ENCODE results near the gene MARK4. TPM values are rescaled to one million over a fixed set of nuclear protein-coding genes. Genes with fewer than 3 reads are reported as not detected.
"Not testable (repeated sequence)": the region's sequence is repeated elsewhere in the genome, so short reads cannot be mapped to it uniquely, and the experiment has no call there.

MARK4 gene
- total and polyA plus RNA-seq, 5 donors from 2014 or later = 0.38 to 61.0 (median 1.1) TPM

DNA sequence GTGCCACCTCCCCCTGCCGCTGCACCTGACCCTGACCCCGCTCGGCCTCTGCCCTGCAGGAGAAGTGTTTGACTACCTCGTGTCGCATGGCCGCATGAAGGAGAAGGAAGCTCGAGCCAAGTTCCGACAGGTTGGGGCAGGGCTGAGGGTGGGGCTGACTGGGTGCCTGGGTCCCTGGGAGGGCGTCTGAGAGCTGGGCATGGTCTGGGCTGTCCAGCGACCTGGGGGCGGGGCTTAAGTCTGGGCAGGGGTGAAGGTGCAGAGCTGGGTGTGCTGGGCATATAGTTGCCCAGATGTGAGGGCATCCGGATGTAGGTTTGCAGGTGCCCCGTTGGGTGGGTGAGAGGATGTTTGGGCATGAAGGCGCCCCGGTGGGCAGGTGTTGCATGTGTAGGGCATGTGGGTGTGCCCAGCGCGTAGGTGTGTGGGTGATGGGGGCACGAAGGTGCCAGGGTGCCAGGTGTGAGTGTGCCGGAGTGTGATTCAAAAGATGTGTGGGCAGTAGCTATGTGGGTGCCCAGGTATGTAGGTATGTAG is 13.8 kb downstream of the MARK4 start:
- Histone ChIP-seq H3K4me3 (ENCODE audit: low read depth, low read length) (no peak overlapping the region), H3K36me3 (ENCODE audit: control insufficient read depth, insufficient read depth, low read length) (peaks cover 7% of the 10 kb centered on the region), H3K27me3 (ENCODE audit: control insufficient read depth, insufficient read depth, low read length) (no peaks in the 10 kb centered on the region), H3K9me3 (ENCODE audit: control insufficient read depth in 2 of 2, low read length in 2 of 2) (no peaks in the 10 kb centered on the region), H3K4me1 (ENCODE audit: control insufficient read depth, insufficient read depth, low read length, poor library complexity, severe bottlenecking) (no peaks in the 10 kb centered on the region), H3K27ac (ENCODE audit: insufficient read depth, low read length, poor library complexity, severe bottlenecking) (no peak overlapping the region)
- Mint-ChIP-seq H3K4me3 (no peak overlapping the region), H3K36me3 (peaks cover 9% of the 10 kb centered on the region), H3K4me1 (no peaks in the 10 kb centered on the region), H3K27ac (no peak overlapping the region), H3K9me3 (no peaks in the 10 kb centered on the region), H3K27me3 (no peaks in the 10 kb centered on the region)
- DNase-seq (no peak), ATAC-seq (ENCODE audit: low read depth in 2 of 2) (no peak)

DNA sequence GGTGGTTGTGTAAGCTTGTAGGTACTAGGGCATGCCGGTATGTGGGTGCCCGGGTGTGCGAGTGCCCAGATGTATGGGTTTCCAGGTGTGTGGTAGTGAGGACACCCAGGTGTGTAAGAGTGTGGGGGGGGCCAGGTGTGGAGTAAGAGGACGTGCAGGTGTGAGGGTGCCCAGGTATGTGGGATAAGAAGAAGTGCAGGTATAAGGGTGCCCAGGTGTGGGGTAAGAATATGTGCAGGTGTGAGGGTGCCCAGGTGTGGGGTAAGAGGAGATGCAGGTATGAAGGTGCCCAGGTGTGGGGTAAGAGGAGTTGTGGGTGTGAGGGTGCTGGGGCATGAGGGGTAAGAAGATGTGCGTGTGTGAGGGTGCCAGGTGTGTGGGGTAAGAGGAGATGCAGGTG is 14.3 kb downstream of the MARK4 start:
- Histone ChIP-seq H3K9me3 (ENCODE audit: control insufficient read depth in 2 of 2, low read length in 2 of 2) (no peaks in the 10 kb centered on the region), H3K4me3 (ENCODE audit: low read depth, low read length) (no peak overlapping the region), H3K27ac (ENCODE audit: insufficient read depth, low read length, poor library complexity, severe bottlenecking) (no peak overlapping the region), H3K4me1 (ENCODE audit: control insufficient read depth, insufficient read depth, low read length, poor library complexity, severe bottlenecking) (no peaks in the 10 kb centered on the region), H3K36me3 (ENCODE audit: control insufficient read depth, insufficient read depth, low read length) (peaks cover 7% of the 10 kb centered on the region), H3K27me3 (ENCODE audit: control insufficient read depth, insufficient read depth, low read length) (no peaks in the 10 kb centered on the region)
- Mint-ChIP-seq H3K27ac (peak overlapping the region in 1 of 3 donors; percentile 75), H3K27me3 (no peaks in the 10 kb centered on the region), H3K4me3 (no peak overlapping the region), H3K4me1 (no peaks in the 10 kb centered on the region), H3K9me3 (no peaks in the 10 kb centered on the region), H3K36me3 (peaks cover 9% of the 10 kb centered on the region)
- ATAC-seq (ENCODE audit: low read depth in 2 of 2) = no peak
- DNase-seq = no peak

DNA sequence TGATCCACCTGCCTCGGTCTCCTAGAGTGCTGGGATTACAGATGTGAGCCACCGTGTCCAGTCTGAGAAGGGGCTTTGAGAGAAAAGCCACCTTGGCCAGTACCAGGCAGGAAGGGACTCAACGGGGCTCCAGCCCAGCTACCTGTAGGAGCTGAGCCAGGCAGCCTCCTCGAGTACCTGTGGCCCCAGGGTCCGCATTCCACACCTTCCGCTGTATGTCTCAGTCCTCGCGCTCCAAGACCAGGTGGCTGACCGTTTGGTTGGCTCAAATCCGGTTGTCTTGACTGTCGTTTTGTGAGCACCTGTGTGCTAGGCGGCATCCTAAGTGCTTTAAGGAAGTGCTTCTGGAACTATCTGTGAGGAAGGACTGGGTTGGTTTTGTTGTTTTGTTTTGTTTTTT is 16.2 kb downstream of the MARK4 start:
- DNase-seq (no peak), ATAC-seq (ENCODE audit: low read depth in 2 of 2) (no peak)
- no peak overlapping the region for H3K27ac ChIP-seq (ENCODE audit: insufficient read depth, low read length, poor library complexity, severe bottlenecking)
- no peaks in the 10 kb centered on the region for H3K9me3 ChIP-seq (ENCODE audit: control insufficient read depth in 2 of 2, low read length in 2 of 2)
- Mint-ChIP-seq H3K27me3 (no peaks in the 10 kb centered on the region), H3K4me3 (no peak overlapping the region), H3K4me1 (no peaks in the 10 kb centered on the region), H3K36me3 (peaks cover 14% of the 10 kb centered on the region), H3K9me3 (no peaks in the 10 kb centered on the region), H3K27ac (no peak overlapping the region)
- H3K36me3 ChIP-seq (ENCODE audit: control insufficient read depth, insufficient read depth, low read length) = peaks cover 14% of the 10 kb centered on the region
- H3K4me3 ChIP-seq (ENCODE audit: low read depth, low read length) = no peak overlapping the region
- no peaks in the 10 kb centered on the region for H3K27me3 ChIP-seq (ENCODE audit: control insufficient read depth, insufficient read depth, low read length)
- no peaks in the 10 kb centered on the region for H3K4me1 ChIP-seq (ENCODE audit: control insufficient read depth, insufficient read depth, low read length, poor library complexity, severe bottlenecking)

DNA sequence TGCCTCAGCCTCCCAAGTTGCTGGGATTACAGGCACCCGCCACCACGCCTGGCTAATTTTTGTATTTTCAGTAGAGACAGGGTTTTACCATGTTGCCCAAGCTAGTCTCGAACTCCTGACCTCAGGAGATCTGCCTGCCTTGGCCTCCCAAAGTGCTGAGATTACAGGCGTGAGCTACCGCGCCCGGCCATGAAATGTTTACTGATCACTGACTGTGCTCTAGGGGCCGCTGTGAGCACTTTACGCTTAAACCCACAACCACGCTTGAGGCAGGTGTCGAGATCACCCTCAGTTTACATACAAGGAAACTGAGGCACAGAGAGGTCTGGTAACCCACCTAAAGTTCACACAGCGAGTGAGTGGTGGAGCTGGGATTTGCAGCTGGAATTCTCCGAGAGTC is 18.9 kb downstream of the MARK4 start:
- H3K36me3 ChIP-seq (ENCODE audit: control insufficient read depth, insufficient read depth, low read length) = peaks cover 25% of the 10 kb centered on the region
- H3K4me3 ChIP-seq (ENCODE audit: low read depth, low read length); H3K4me1 ChIP-seq (ENCODE audit: control insufficient read depth, insufficient read depth, low read length, poor library complexity, severe bottlenecking); H3K27ac ChIP-seq (ENCODE audit: insufficient read depth, low read length, poor library complexity, severe bottlenecking); H3K9me3 ChIP-seq (ENCODE audit: control insufficient read depth in 2 of 2, low read length in 2 of 2); H3K27me3 Mint-ChIP-seq; H3K9me3 Mint-ChIP-seq; H3K27me3 ChIP-seq (ENCODE audit: control insufficient read depth, insufficient read depth, low read length); H3K27ac Mint-ChIP-seq; ATAC-seq (ENCODE audit: low read depth in 2 of 2); DNase-seq; H3K4me3 Mint-ChIP-seq; H3K4me1 Mint-ChIP-seq: not testable (repeated sequence)
- peaks cover 22% of the 10 kb centered on the region for H3K36me3 Mint-ChIP-seq

DNA sequence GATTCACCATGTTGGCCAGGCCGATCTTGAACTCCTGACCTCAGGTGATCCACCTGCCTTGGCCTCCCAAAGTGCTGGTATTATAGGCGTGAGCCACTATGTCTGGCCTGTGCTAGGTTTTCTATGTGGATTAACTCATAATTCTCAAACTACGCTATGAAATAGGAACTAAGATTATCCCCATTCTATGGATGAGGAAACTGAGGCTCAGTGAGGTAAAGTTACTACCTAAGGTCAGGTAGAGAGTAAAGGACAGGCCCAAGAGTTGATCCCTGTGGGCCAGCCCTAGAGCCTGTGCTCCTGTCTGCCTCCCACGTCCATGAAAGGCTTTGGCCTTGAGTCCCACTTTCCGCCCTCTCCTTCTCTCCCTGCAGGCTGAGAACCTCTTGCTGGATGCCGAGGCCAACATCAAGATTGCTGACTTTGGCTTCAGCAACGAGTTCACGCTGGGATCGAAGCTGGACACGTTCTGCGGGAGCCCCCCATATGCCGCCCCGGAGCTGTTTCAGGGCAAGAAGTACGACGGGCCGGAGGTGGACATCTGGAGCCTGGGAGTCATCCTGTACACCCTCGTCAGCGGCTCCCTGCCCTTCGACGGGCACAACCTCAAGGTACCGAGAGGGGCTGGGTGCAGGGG is 20.1 kb downstream of the MARK4 start:
- DNase-seq (no peak), ATAC-seq (ENCODE audit: low read depth in 2 of 2) (no peak)
- Mint-ChIP-seq H3K9me3 (no peaks in the 10 kb centered on the region), H3K27ac (peak overlapping the region in 1 of 3 donors; percentile 79), H3K4me3 (no peak overlapping the region), H3K27me3 (no peaks in the 10 kb centered on the region), H3K36me3 (peaks cover 25% of the 10 kb centered on the region), H3K4me1 (no peaks in the 10 kb centered on the region)
- Histone ChIP-seq H3K36me3 (ENCODE audit: control insufficient read depth, insufficient read depth, low read length) (peaks cover 28% of the 10 kb centered on the region), H3K27me3 (ENCODE audit: control insufficient read depth, insufficient read depth, low read length) (no peaks in the 10 kb centered on the region), H3K4me3 (ENCODE audit: low read depth, low read length) (no peak overlapping the region), H3K27ac (ENCODE audit: insufficient read depth, low read length, poor library complexity, severe bottlenecking) (no peak overlapping the region), H3K4me1 (ENCODE audit: control insufficient read depth, insufficient read depth, low read length, poor library complexity, severe bottlenecking) (no peaks in the 10 kb centered on the region), H3K9me3 (ENCODE audit: control insufficient read depth in 2 of 2, low read length in 2 of 2) (no peaks in the 10 kb centered on the region)

DNA sequence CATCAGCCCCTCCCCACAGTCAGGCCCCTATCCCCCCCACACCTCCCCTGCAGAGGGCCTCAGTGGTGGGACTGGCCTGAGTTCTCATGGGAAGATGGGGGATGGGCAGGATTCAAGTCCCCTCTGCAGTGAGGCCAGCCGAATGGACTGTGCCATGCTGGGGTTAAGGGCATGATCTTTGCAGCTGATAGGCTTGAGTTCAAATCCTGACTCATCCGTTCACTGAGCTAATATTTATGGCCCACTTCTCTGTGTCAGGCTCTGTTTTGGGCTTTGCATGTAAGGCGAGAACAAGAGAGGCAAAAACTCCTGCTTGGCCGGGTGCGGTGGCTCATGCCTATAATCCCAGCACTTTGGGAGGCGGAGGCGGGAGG is 20.7 kb downstream of the MARK4 start:
- ATAC-seq (ENCODE audit: low read depth in 2 of 2) = no peak
- peaks cover 26% of the 10 kb centered on the region for H3K36me3 Mint-ChIP-seq

DNA sequence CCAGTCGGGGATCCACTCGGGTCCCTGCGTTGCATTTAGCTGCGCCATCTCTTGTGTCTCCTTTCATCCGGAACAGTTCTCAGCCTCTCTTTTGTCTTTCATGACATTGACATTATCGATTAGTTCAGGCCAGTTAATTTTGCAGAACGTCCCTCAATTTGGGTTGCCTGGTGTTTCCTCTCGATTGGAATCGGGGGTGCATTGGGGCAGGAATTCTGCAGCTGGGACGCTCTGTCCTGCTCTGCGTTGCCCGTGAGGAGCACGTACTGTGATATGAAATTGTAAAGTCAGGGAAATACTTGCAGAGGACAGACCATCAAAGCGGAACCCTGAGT is 22.4 kb downstream of the MARK4 start:
- Histone ChIP-seq H3K4me3 (ENCODE audit: low read depth, low read length) (no peak overlapping the region), H3K9me3 (ENCODE audit: control insufficient read depth in 2 of 2, low read length in 2 of 2) (no peaks in the 10 kb centered on the region), H3K27me3 (ENCODE audit: control insufficient read depth, insufficient read depth, low read length) (no peaks in the 10 kb centered on the region), H3K36me3 (ENCODE audit: control insufficient read depth, insufficient read depth, low read length) (peaks cover 25% of the 10 kb centered on the region), H3K4me1 (ENCODE audit: control insufficient read depth, insufficient read depth, low read length, poor library complexity, severe bottlenecking) (no peaks in the 10 kb centered on the region), H3K27ac (ENCODE audit: insufficient read depth, low read length, poor library complexity, severe bottlenecking) (no peak overlapping the region)
- H3K27me3 Mint-ChIP-seq = no peaks in the 10 kb centered on the region
- H3K4me1 Mint-ChIP-seq = no peaks in the 10 kb centered on the region
- no peaks in the 10 kb centered on the region for H3K9me3 Mint-ChIP-seq
- DNase-seq = no peak
- H3K4me3 Mint-ChIP-seq = no peak overlapping the region
- H3K27ac Mint-ChIP-seq = no peak overlapping the region
- H3K36me3 Mint-ChIP-seq = peaks cover 35% of the 10 kb centered on the region
- ATAC-seq (ENCODE audit: low read depth in 2 of 2) = no peak

More for the DNA sequence above, 20.7 kb downstream of the MARK4 start:
- Histone ChIP-seq H3K4me1 (ENCODE audit: control insufficient read depth, insufficient read depth, low read length, poor library complexity, severe bottlenecking) (no peaks in the 10 kb centered on the region), H3K27me3 (ENCODE audit: control insufficient read depth, insufficient read depth, low read length) (no peaks in the 10 kb centered on the region), H3K4me3 (ENCODE audit: low read depth, low read length) (no peak overlapping the region), H3K36me3 (ENCODE audit: control insufficient read depth, insufficient read depth, low read length) (peaks cover 28% of the 10 kb centered on the region), H3K27ac (ENCODE audit: insufficient read depth, low read length, poor library complexity, severe bottlenecking) (no peak overlapping the region), H3K9me3 (ENCODE audit: control insufficient read depth in 2 of 2, low read length in 2 of 2) (no peaks in the 10 kb centered on the region)
- DNase-seq = no peak
- no peak overlapping the region for H3K27ac Mint-ChIP-seq
- H3K27me3 Mint-ChIP-seq = no peaks in the 10 kb centered on the region
- no peaks in the 10 kb centered on the region for H3K9me3 Mint-ChIP-seq
- no peaks in the 10 kb centered on the region for H3K4me1 Mint-ChIP-seq
- no peak overlapping the region for H3K4me3 Mint-ChIP-seq

DNA sequence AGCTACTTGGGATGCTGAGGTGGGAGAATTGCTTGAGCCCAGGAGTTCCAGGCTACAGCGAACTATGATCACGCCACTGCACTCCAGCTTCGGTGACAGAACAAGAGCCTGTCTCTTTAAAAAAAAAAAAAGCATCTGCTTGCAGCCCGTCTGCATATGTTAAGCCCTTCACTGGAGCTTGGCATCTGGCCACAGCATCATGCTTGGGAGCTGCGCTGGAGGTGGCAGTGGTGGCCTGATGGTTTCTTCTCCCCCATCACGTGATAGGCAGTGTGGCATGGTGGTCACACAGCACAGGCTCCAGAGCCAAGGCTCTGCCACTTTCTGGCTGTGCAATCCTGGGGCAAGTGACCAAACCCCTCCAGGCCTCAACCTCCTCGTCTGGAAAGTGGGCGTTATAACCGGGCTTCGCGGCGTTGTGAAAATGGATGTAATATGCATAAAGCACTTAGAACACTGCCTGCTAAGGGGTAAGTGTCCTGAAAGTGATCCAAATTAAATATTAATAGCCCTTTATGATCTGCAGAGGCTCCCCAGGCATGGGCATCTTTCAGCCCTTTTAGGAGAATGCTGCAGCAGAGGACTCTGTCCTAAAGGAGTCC is 24.4 kb downstream of the MARK4 start:
- H3K4me1 ChIP-seq (ENCODE audit: control insufficient read depth, insufficient read depth, low read length, poor library complexity, severe bottlenecking) = no peaks in the 10 kb centered on the region
- peaks cover 38% of the 10 kb centered on the region for H3K36me3 ChIP-seq (ENCODE audit: control insufficient read depth, insufficient read depth, low read length)
- no peak overlapping the region for H3K4me3 ChIP-seq (ENCODE audit: low read depth, low read length)
- no peak for DNase-seq
- no peak overlapping the region for H3K27ac ChIP-seq (ENCODE audit: insufficient read depth, low read length, poor library complexity, severe bottlenecking)
- Mint-ChIP-seq H3K36me3 (peaks cover 40% of the 10 kb centered on the region), H3K27me3 (no peaks in the 10 kb centered on the region), H3K27ac (no peak overlapping the region), H3K9me3 (no peaks in the 10 kb centered on the region), H3K4me1 (no peaks in the 10 kb centered on the region), H3K4me3 (no peak overlapping the region)
- no peaks in the 10 kb centered on the region for H3K9me3 ChIP-seq (ENCODE audit: control insufficient read depth in 2 of 2, low read length in 2 of 2)
- H3K27me3 ChIP-seq (ENCODE audit: control insufficient read depth, insufficient read depth, low read length) = no peaks in the 10 kb centered on the region
- no peak for ATAC-seq (ENCODE audit: low read depth in 2 of 2)

Data from CD4-positive, CD25-positive, alpha-beta regulatory T cell (primary cell).